Esophagus squamous epithelium (tissue), 5 donors: ENCODE data around the gene ADIPOR2. TPM values are rescaled to one million over a fixed set of nuclear protein-coding genes. Genes with fewer than 3 reads are reported as not detected.

Source experiments
- DNase-seq: peaks from one replicate; lab custom pipeline; 2025; lab: John Stamatoyannopoulos, UW
- H3K27ac ChIP-seq, 4 donors: fragments of 200-600 bp; sonication (generic); one replicate each; pipeline ENCODE4 v1.5.1; 2016 to 2019; ENCODE audit warnings: mild to moderate bottlenecking in 1 of 4
- H3K27me3 ChIP-seq, 4 donors: fragments of 200-600 bp; sonication (generic); 1 replicate in 3 of 4; 2 replicates in 1 of 4; pipeline versions ENCODE4 v1.5.1 to v1.6.0; 2017 to 2021; ENCODE audit warnings: antibody characterized with exemption in 1 of 4
- H3K36me3 ChIP-seq, 3 donors: fragments of 200-600 bp; sonication (generic); one replicate each; pipeline ENCODE4 v1.5.1; 2016 to 2019
- H3K4me1 ChIP-seq, 3 donors: fragments of 200-600 bp; sonication (generic); one replicate each; pipeline ENCODE4 v1.5.1; 2017 to 2019
- H3K4me3 ChIP-seq, 4 donors: fragments of 200-600 bp; sonication (generic); 1 replicate in 3 of 4; 2 replicates in 1 of 4; pipeline ENCODE4 v1.5.1; 2016 to 2019; ENCODE audit warnings: mild to moderate bottlenecking in 2 of 4, moderate library complexity in 1 of 4
- H3K9me3 ChIP-seq, 3 donors: fragments of 200-600 bp; sonication (generic); one replicate each; pipeline ENCODE4 v1.5.1; 2016 to 2019
- POLR2A ChIP-seq, 4 donors: fragments of 450-650 bp; IDR thresholded peaks; one replicate each; pipeline ENCODE4 v1.6.1; 2017; ENCODE audit warnings: antibody characterized with exemption in 4 of 4, mild to moderate bottlenecking in 4 of 4, moderate library complexity in 3 of 4
- WGBS, 2 donors: methylation state at CpG; one replicate each; pipeline ENCODE4 v1.1.5; 2018; 5-methylcytosine and 5-hydroxymethylcytosine counted together
- intact Hi-C: fragments of 100-400 bp; cut with DNase I; formaldehyde crosslinking; loops from one replicate; pipeline ENCODE4 v1.15.0; 2022
- total RNA-seq, 4 donors: library from RNA; depleted of rRNA; stranded (reverse); fragments of >200 nt; gene quantifications; one replicate each; pipeline ENCODE4 v1.1.0, GENCODE V29; 2016
- TF ChIP-seq, protein P1 (sequence below), 6 experiments: fragments of 450-650 bp in 4 of 6; fragments of 200-600 bp in 2 of 6; sonication (generic) in 2 of 6; IDR thresholded peaks; one replicate each; pipeline ENCODE4 v1.5.1; 2016 to 2019; ENCODE audit warnings: antibody characterized with exemption in 6 of 6, mild to moderate bottlenecking in 4 of 6, moderate library complexity in 4 of 6
- donor health status: DM: yes; HTN: yes; CAD: no.

Gene ADIPOR2
- total RNA-seq, 4 donors from 2014 or later = 29.1 to 49.4 (median 31.1) TPM

- no peak overlapping the region for H3K4me3 ChIP-seq
- peak overlapping the region in 3 of 4 donors; percentile 47 to 61 (median 58) for H3K27ac ChIP-seq
- no peaks in the 10 kb centered on the region for H3K9me3 ChIP-seq
- no peak for DNase-seq
- WGBS, 2 donors = 0% methylated on average over 1 of the region's 1 CpG
- peaks cover 0 to 39% (median 15%) of the 10 kb centered on the region in 3 donors for H3K4me1 ChIP-seq
- H3K36me3 ChIP-seq = no peaks in the 10 kb centered on the region
- no peaks in the 10 kb centered on the region for H3K27me3 ChIP-seq
- intact Hi-C loops = no loop called here
- TF ChIP-seq, protein P1, sequence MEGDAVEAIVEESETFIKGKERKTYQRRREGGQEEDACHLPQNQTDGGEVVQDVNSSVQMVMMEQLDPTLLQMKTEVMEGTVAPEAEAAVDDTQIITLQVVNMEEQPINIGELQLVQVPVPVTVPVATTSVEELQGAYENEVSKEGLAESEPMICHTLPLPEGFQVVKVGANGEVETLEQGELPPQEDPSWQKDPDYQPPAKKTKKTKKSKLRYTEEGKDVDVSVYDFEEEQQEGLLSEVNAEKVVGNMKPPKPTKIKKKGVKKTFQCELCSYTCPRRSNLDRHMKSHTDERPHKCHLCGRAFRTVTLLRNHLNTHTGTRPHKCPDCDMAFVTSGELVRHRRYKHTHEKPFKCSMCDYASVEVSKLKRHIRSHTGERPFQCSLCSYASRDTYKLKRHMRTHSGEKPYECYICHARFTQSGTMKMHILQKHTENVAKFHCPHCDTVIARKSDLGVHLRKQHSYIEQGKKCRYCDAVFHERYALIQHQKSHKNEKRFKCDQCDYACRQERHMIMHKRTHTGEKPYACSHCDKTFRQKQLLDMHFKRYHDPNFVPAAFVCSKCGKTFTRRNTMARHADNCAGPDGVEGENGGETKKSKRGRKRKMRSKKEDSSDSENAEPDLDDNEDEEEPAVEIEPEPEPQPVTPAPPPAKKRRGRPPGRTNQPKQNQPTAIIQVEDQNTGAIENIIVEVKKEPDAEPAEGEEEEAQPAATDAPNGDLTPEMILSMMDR (IDR thresholded peaks at IDR 0.05) = no peak
- TF ChIP-seq POLR2A (IDR thresholded peaks at IDR 0.05) = no peak
Observed at GRCh38 chr12:1741154-1741949, 50.5 kb downstream of the ADIPOR2 start.

- no peak overlapping the region for H3K4me3 ChIP-seq
- peaks cover 0 to 22% (median 3%) of the 10 kb centered on the region in 3 donors for H3K9me3 ChIP-seq
- H3K36me3 ChIP-seq = peaks cover 0 to 10% (median 0%) of the 10 kb centered on the region in 3 donors
- 78 to 81% methylated on average over 2 of the region's 2 CpGs for WGBS, 2 donors
- H3K4me1 ChIP-seq = peaks cover 0 to 24% (median 6%) of the 10 kb centered on the region in 3 donors
- H3K27me3 ChIP-seq = no peaks in the 10 kb centered on the region
- no peak overlapping the region for H3K27ac ChIP-seq
- DNase-seq = no peak
- no peak for TF ChIP-seq POLR2A (IDR thresholded peaks at IDR 0.05)
- TF ChIP-seq, protein P1 (IDR thresholded peaks at IDR 0.05) = no peak
- intact Hi-C loops = no loop called here
Observed at GRCh38 chr12:1744932-1745331, 54.1 kb downstream of the ADIPOR2 start.

DNA sequence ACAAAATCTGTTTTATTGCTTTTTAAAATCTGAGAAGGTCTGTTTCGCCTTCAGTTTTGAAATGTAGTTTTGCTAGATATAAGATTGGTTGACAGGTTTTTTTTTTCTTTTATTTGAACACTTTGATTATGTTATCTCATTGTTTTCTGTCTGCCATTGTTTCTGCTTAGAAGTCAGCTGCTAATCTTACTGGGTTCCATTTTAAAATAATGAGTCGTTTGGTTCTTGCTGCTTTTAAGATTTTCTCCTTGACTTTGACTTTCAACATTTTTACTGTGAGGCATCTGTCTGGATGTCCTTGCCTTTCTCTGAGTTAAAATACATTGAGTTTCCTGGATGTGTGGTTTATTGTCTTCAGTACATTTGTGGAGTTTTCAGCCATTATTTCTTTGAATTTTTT, 56.7 kb downstream of the ADIPOR2 start:
- Histone ChIP-seq H3K27me3 (no peaks in the 10 kb centered on the region), H3K9me3 (peaks cover 0 to 22% (median 3%) of the 10 kb centered on the region in 3 donors), H3K27ac (no peak overlapping the region), H3K36me3 (peaks cover 0 to 10% (median 0%) of the 10 kb centered on the region in 3 donors), H3K4me3 (no peak overlapping the region), H3K4me1 (peaks cover 0 to 3% (median 0%) of the 10 kb centered on the region in 3 donors)
- DNase-seq = no peak
- TF ChIP-seq POLR2A (IDR thresholded peaks at IDR 0.05) = no peak
- TF ChIP-seq, protein P1 (IDR thresholded peaks at IDR 0.05) = no peak
- WGBS, 2 donors = 94 to 98% methylated on average over 2 of the region's 2 CpGs
- intact Hi-C loops = no loop called here

- Histone ChIP-seq H3K9me3 (peaks cover 0 to 22% (median 3%) of the 10 kb centered on the region in 3 donors), H3K4me1 (peaks cover 0 to 10% (median 0%) of the 10 kb centered on the region in 3 donors), H3K27ac (no peak overlapping the region), H3K27me3 (no peaks in the 10 kb centered on the region), H3K36me3 (peaks cover 0 to 11% (median 0%) of the 10 kb centered on the region in 3 donors), H3K4me3 (no peak overlapping the region)
- 96 to 97% methylated on average over 5 of the region's 5 CpGs for WGBS, 2 donors
- TF ChIP-seq, protein P1 (IDR thresholded peaks at IDR 0.05) = no peak
- no peak for TF ChIP-seq POLR2A (IDR thresholded peaks at IDR 0.05)
- no peak for DNase-seq
- intact Hi-C loops = no loop called here
Observed at GRCh38 chr12:1749019-1749418, 58.1 kb downstream of the ADIPOR2 start.

GRCh38 chr12:1750300-1750699, 59.4 kb downstream of the ADIPOR2 start:
- Histone ChIP-seq H3K4me1 (peaks cover 0 to 10% (median 0%) of the 10 kb centered on the region in 3 donors), H3K4me3 (no peak overlapping the region), H3K27ac (no peak overlapping the region), H3K9me3 (peaks cover 0 to 22% (median 3%) of the 10 kb centered on the region in 3 donors), H3K36me3 (peaks cover 3 to 24% (median 4%) of the 10 kb centered on the region in 3 donors), H3K27me3 (no peaks in the 10 kb centered on the region)
- intact Hi-C loops = no loop called here
- TF ChIP-seq, protein P1 (IDR thresholded peaks at IDR 0.05) = no peak
- no peak for TF ChIP-seq POLR2A (IDR thresholded peaks at IDR 0.05)
- no peak for DNase-seq
- 79 to 87% methylated on average over 3 of the region's 3 CpGs for WGBS, 2 donors
